ENCODE data around the gene DOHH. TPM values are rescaled to one million over a fixed set of nuclear protein-coding genes. Genes with fewer than 3 reads are reported as not detected.

Gene DOHH
- total RNA-seq, 1 experiment from 2014 or later = 29.4 TPM

GRCh38 chr19:3465552-3465951 lies 34.9 kb downstream of the DOHH start:
- no peak for DNase-seq (ENCODE audit: low read depth in 1 of 2, low spot score in 2 of 2)
- H3K27me3 ChIP-seq (replicated peaks) = no peaks in the 10 kb centered on the region
- no peaks in the 10 kb centered on the region for H3K4me1 ChIP-seq (replicated peaks)
- no peaks in the 10 kb centered on the region for H3K9me3 ChIP-seq (replicated peaks)
- H3K36me3 ChIP-seq = peaks cover 25% of the 10 kb centered on the region
- H3K4me3 ChIP-seq = no peak overlapping the region
- H3K27ac ChIP-seq = no peak overlapping the region

- Histone ChIP-seq H3K27ac (no peak overlapping the region), H3K4me1 (replicated peaks) (no peaks in the 10 kb centered on the region)
Measured at GRCh38 chr19:3464587-3465235, 35.8 kb downstream of the DOHH start.

GRCh38 chr19:3463714-3464586 lies 36.5 kb downstream of the DOHH start:
- no peaks in the 10 kb centered on the region for H3K27me3 ChIP-seq (replicated peaks)
- no peak overlapping the region for H3K27ac ChIP-seq
- H3K36me3 ChIP-seq = peaks cover 40% of the 10 kb centered on the region
- DNase-seq (ENCODE audit: low read depth in 1 of 2, low spot score in 2 of 2) = no peak
- H3K4me3 ChIP-seq = no peak overlapping the region
- no peaks in the 10 kb centered on the region for H3K9me3 ChIP-seq (replicated peaks)
- no peaks in the 10 kb centered on the region for H3K4me1 ChIP-seq (replicated peaks)

More at GRCh38 chr19:3464587-3465235, 35.8 kb downstream of the DOHH start:
- H3K27me3 ChIP-seq (replicated peaks) = no peaks in the 10 kb centered on the region
- no peaks in the 10 kb centered on the region for H3K9me3 ChIP-seq (replicated peaks)
- H3K36me3 ChIP-seq = peaks cover 34% of the 10 kb centered on the region
- no peak overlapping the region for H3K4me3 ChIP-seq
- no peak for DNase-seq (ENCODE audit: low read depth in 1 of 2, low spot score in 2 of 2)

- Histone ChIP-seq H3K27me3 (replicated peaks) (no peaks in the 10 kb centered on the region), H3K36me3 (peaks cover 46% of the 10 kb centered on the region), H3K9me3 (replicated peaks) (no peaks in the 10 kb centered on the region), H3K27ac (no peak overlapping the region), H3K4me3 (no peak overlapping the region), H3K4me1 (replicated peaks) (no peaks in the 10 kb centered on the region)
- DNase-seq (ENCODE audit: low read depth in 1 of 2, low spot score in 2 of 2) = no peak
Measured at GRCh38 chr19:3462991-3463713, 37.3 kb downstream of the DOHH start.

GRCh38 chr19:3459965-3460582 lies 40.4 kb downstream of the DOHH start:
- Histone ChIP-seq H3K4me3 (no peak overlapping the region), H3K9me3 (replicated peaks) (no peaks in the 10 kb centered on the region), H3K36me3 (peaks cover 68% of the 10 kb centered on the region), H3K27ac (no peak overlapping the region), H3K27me3 (replicated peaks) (no peaks in the 10 kb centered on the region), H3K4me1 (replicated peaks) (no peaks in the 10 kb centered on the region)
- no peak for DNase-seq (ENCODE audit: low read depth in 1 of 2, low spot score in 2 of 2)

GRCh38 chr19:3459089-3459881 lies 41.2 kb downstream of the DOHH start:
- no peaks in the 10 kb centered on the region for H3K9me3 ChIP-seq (replicated peaks)
- H3K4me3 ChIP-seq = no peak overlapping the region
- no peaks in the 10 kb centered on the region for H3K27me3 ChIP-seq (replicated peaks)
- H3K27ac ChIP-seq = no peak overlapping the region
- no peak for DNase-seq (ENCODE audit: low read depth in 1 of 2, low spot score in 2 of 2)
- peaks cover 76% of the 10 kb centered on the region for H3K36me3 ChIP-seq
- H3K4me1 ChIP-seq (replicated peaks) = no peaks in the 10 kb centered on the region

GRCh38 chr19:3458229-3459088 lies 42.0 kb downstream of the DOHH start:
- Histone ChIP-seq H3K4me3 (no peak overlapping the region), H3K4me1 (replicated peaks) (no peaks in the 10 kb centered on the region), H3K9me3 (replicated peaks) (no peaks in the 10 kb centered on the region), H3K27me3 (replicated peaks) (no peaks in the 10 kb centered on the region), H3K27ac (no peak overlapping the region), H3K36me3 (peaks cover 80% of the 10 kb centered on the region)
- DNase-seq (ENCODE audit: low read depth in 1 of 2, low spot score in 2 of 2) = no peak

GRCh38 chr19:3457528-3458228 lies 42.8 kb downstream of the DOHH start:
- Histone ChIP-seq H3K27ac (no peak overlapping the region), H3K36me3 (peaks cover 82% of the 10 kb centered on the region), H3K9me3 (replicated peaks) (no peaks in the 10 kb centered on the region), H3K4me1 (replicated peaks) (no peaks in the 10 kb centered on the region), H3K4me3 (no peak overlapping the region), H3K27me3 (replicated peaks) (no peaks in the 10 kb centered on the region)
- no peak for DNase-seq (ENCODE audit: low read depth in 1 of 2, low spot score in 2 of 2)

GRCh38 chr19:3456925-3457527 lies 43.4 kb downstream of the DOHH start:
- Histone ChIP-seq H3K9me3 (replicated peaks) (no peaks in the 10 kb centered on the region), H3K36me3 (peaks cover 84% of the 10 kb centered on the region), H3K4me1 (replicated peaks) (no peaks in the 10 kb centered on the region), H3K4me3 (no peak overlapping the region), H3K27me3 (replicated peaks) (no peaks in the 10 kb centered on the region), H3K27ac (no peak overlapping the region)
- DNase-seq (ENCODE audit: low read depth in 1 of 2, low spot score in 2 of 2) = no peak

GRCh38 chr19:3455960-3456601 lies 44.4 kb downstream of the DOHH start:
- DNase-seq (ENCODE audit: low read depth in 1 of 2, low spot score in 2 of 2) = no peak
- no peak overlapping the region for H3K4me3 ChIP-seq
- no peaks in the 10 kb centered on the region for H3K27me3 ChIP-seq (replicated peaks)
- peaks cover 8% of the 10 kb centered on the region for H3K4me1 ChIP-seq (replicated peaks)
- H3K36me3 ChIP-seq = peaks cover 87% of the 10 kb centered on the region
- no peak overlapping the region for H3K27ac ChIP-seq
- no peaks in the 10 kb centered on the region for H3K9me3 ChIP-seq (replicated peaks)

GRCh38 chr19:3455393-3455955 lies 45.0 kb downstream of the DOHH start:
- H3K4me3 ChIP-seq = no peak overlapping the region
- no peak for DNase-seq (ENCODE audit: low read depth in 1 of 2, low spot score in 2 of 2)
- no peak overlapping the region for H3K27ac ChIP-seq
- H3K4me1 ChIP-seq (replicated peaks) = peaks cover 8% of the 10 kb centered on the region
- H3K36me3 ChIP-seq = peaks cover 83% of the 10 kb centered on the region
- H3K27me3 ChIP-seq (replicated peaks) = no peaks in the 10 kb centered on the region
- H3K9me3 ChIP-seq (replicated peaks) = no peaks in the 10 kb centered on the region

Measured in SJSA1 (cell line).